GM18951 (cell line): ENCODE results near the gene MYT1.
"Not testable (repeated sequence)": the region's sequence is repeated elsewhere in the genome, so short reads cannot be mapped to it uniquely, and the experiment has no call there.

ENCODE experiments used
- POLR2A ChIP-seq: IDR thresholded peaks from 4 replicates; pipeline ENCODE4 v1.6.1; 2011; ENCODE audit warnings: mild to moderate bottlenecking; ENCODE audit not compliant: insufficient read length, insufficient read depth; ENCODE audit errors: extremely low read depth
- in situ Hi-C: fragments of 300-500 bp; cut with MboI; formaldehyde crosslinking; loops from one replicate; pipeline ENCODE4 v1.12.0; 2022; ENCODE audit warnings: low sequenced_read_pairs, mixed read lengths, inconsistent platforms; ENCODE audit not compliant: unreplicated experiment

The MYT1 gene

GRCh38 chr20:64133951-64134407 lies 30.3 kb upstream of the MYT1 start:
- in situ Hi-C loops, result no loop called here
- TF ChIP-seq POLR2A, result no peak

- in situ Hi-C loops, result not testable (repeated sequence)
Measured at GRCh38 chr20:64134744-64135143, 29.5 kb upstream of the MYT1 start.

GRCh38 chr20:64136004-64136710 lies 28.1 kb upstream of the MYT1 start:
- TF ChIP-seq POLR2A, result no peak
- in situ Hi-C loops, result no loop called here

GRCh38 chr20:64137598-64138031 lies 26.6 kb upstream of the MYT1 start:
- TF ChIP-seq POLR2A, result no peak
- in situ Hi-C loops, result no loop called here

GRCh38 chr20:64138276-64138815 lies 25.9 kb upstream of the MYT1 start:
- in situ Hi-C loops, result no loop called here

GRCh38 chr20:64139199-64140060 lies 24.8 kb upstream of the MYT1 start:
- TF ChIP-seq POLR2A, result no peak
- in situ Hi-C loops, result no loop called here

More at GRCh38 chr20:64138276-64138815, 25.9 kb upstream of the MYT1 start:
- no peak for TF ChIP-seq POLR2A

- in situ Hi-C loops, result no loop called here
- TF ChIP-seq POLR2A, result no peak
Measured at GRCh38 chr20:64140061-64140931, 24.0 kb upstream of the MYT1 start.

GRCh38 chr20:64140956-64141355 lies 23.3 kb upstream of the MYT1 start:
- no peak for TF ChIP-seq POLR2A
- in situ Hi-C loops, result no loop called here

- in situ Hi-C loops, result no loop called here
- TF ChIP-seq POLR2A, result no peak
Measured at GRCh38 chr20:64142590-64142989, 21.7 kb upstream of the MYT1 start.

- TF ChIP-seq POLR2A, result no peak
- in situ Hi-C loops, result no loop called here
Measured at GRCh38 chr20:64143018-64143801, 21.0 kb upstream of the MYT1 start.

GRCh38 chr20:64144144-64144912 lies 19.9 kb upstream of the MYT1 start:
- in situ Hi-C loops, result no loop called here

More at GRCh38 chr20:64144144-64144912, 19.9 kb upstream of the MYT1 start:
- no peak for TF ChIP-seq POLR2A
